Measurements from ENCODE around the gene NPHP1. TPM values are rescaled to one million over a fixed set of nuclear protein-coding genes. Genes with fewer than 3 reads are reported as not detected.

Gene NPHP1
- total RNA-seq, 1 experiment from 2014 or later: 3.1 TPM

Small RNA genes within 50 kb of the gene (microRNA-seq; reads per million reads assigned to microRNA genes)
- gene MIR4436B1: not detected

Other genes starting within 250 kb of the NPHP1 start
- 0.83 and 1.8 TPM in 2 replicates for gene MALL, start 89.2 kb downstream of the NPHP1 start, total RNA-seq (2022)
- 54.2 and 65.0 TPM in 2 replicates for gene MTLN, start 7.5 kb upstream of the NPHP1 start, total RNA-seq (2022)

All from MCF 10A (cell line).